22Rv1 (cell line): Measurements from ENCODE around the gene MAPK11.

ENCODE experiments used
- ZFX ChIP-seq: fragments of 450-650 bp; IDR thresholded peaks from 2 replicates; pipeline ENCODE4 v1.6.1; 2017; ENCODE audit warnings: antibody characterized with exemption, borderline replicate concordance
- TF ChIP-seq, protein P1 (sequence below): fragments of 450-650 bp; IDR thresholded peaks from 2 replicates; pipeline ENCODE4 v1.5.1; 2017; ENCODE audit warnings: mild to moderate bottlenecking

GRCh38 chr22:50276143-50276542 is 6.0 kb upstream of the MAPK11 start:
- TF ChIP-seq, protein P1, sequence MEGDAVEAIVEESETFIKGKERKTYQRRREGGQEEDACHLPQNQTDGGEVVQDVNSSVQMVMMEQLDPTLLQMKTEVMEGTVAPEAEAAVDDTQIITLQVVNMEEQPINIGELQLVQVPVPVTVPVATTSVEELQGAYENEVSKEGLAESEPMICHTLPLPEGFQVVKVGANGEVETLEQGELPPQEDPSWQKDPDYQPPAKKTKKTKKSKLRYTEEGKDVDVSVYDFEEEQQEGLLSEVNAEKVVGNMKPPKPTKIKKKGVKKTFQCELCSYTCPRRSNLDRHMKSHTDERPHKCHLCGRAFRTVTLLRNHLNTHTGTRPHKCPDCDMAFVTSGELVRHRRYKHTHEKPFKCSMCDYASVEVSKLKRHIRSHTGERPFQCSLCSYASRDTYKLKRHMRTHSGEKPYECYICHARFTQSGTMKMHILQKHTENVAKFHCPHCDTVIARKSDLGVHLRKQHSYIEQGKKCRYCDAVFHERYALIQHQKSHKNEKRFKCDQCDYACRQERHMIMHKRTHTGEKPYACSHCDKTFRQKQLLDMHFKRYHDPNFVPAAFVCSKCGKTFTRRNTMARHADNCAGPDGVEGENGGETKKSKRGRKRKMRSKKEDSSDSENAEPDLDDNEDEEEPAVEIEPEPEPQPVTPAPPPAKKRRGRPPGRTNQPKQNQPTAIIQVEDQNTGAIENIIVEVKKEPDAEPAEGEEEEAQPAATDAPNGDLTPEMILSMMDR = no peak
- no peak for TF ChIP-seq ZFX
